GM13976 (cell line): ENCODE results near the gene LTC4S.
A peak's percentile ranks its signal among the peaks of the same experiment; 100 is the strongest.

Experiments
- DNase-seq: peaks from one replicate; pipeline ENCODE4 v3.0.0; 2012; ENCODE audit warnings: low spot score
- in situ Hi-C: fragments of 300-500 bp; cut with MboI; formaldehyde crosslinking; loops from one replicate; pipeline ENCODE4 v1.12.0; 2022; ENCODE audit warnings: low sequenced_read_pairs, mixed read lengths, inconsistent platforms; ENCODE audit not compliant: unreplicated experiment
- TF ChIP-seq, protein P1 (sequence below): IDR thresholded peaks from 2 replicates; pipeline ENCODE4 v1.5.1; 2012; ENCODE audit warnings: borderline replicate concordance, mild to moderate bottlenecking; ENCODE audit not compliant: insufficient read depth; ENCODE audit errors: extremely low read depth, missing control alignments, control extremely low read depth

LTC4S gene

DNA sequence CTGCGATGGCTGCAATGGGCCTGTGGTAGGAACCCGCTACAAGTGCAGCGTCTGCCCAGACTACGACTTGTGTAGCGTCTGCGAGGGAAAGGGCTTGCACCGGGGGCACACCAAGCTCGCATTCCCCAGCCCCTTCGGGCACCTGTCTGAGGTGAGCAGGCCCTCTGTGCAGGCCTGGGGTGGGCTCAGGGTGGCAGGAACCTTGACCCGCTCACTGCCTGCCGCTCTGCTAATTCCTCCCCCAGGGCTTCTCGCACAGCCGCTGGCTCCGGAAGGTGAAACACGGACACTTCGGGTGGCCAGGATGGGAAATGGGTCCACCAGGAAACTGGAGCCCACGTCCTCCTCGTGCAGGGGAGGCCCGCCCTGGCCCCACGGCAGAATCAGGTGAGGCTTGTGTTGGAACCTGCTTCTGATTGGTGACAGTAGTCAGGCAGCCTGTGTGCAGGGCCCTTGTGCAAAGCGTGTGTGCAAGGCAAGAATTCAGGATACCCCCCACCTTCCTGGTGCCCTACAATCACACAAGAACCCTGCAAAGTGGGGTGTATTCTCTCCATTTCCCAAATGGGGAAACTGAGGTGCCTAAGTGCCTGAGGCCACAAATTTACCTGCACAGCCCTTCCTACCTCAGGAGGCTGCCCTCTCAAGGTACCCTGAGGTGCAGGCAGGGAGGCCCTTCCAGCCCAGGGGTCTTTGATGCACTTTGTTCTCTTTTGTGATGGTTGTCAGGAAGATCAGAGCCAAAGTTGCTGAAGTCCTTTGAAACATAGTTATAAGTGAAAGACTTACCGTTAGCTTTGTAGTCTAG is 30.4 kb downstream of the LTC4S start:
- DNase-seq: no peak
- in situ Hi-C loops: no loop called here
- TF ChIP-seq, protein P1, sequence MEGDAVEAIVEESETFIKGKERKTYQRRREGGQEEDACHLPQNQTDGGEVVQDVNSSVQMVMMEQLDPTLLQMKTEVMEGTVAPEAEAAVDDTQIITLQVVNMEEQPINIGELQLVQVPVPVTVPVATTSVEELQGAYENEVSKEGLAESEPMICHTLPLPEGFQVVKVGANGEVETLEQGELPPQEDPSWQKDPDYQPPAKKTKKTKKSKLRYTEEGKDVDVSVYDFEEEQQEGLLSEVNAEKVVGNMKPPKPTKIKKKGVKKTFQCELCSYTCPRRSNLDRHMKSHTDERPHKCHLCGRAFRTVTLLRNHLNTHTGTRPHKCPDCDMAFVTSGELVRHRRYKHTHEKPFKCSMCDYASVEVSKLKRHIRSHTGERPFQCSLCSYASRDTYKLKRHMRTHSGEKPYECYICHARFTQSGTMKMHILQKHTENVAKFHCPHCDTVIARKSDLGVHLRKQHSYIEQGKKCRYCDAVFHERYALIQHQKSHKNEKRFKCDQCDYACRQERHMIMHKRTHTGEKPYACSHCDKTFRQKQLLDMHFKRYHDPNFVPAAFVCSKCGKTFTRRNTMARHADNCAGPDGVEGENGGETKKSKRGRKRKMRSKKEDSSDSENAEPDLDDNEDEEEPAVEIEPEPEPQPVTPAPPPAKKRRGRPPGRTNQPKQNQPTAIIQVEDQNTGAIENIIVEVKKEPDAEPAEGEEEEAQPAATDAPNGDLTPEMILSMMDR: no peak

DNA sequence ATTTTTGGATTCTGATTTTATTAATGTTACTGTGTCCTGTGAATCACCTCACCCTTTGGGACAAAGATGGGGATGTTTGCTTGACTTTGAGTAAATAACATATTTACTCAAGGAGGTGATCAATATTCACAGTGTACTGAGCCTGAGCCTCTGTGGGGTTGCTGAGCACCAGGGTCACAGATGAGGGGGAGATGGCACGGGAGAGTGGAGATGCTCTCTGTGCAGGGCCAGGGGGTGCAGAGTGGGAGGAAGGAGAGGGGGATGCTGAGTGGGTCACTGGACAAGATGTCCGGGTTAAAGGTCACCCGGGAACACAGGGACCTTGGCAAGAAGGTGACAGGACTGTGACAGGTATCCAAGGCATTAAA is 30.9 kb downstream of the LTC4S start:
- DNase-seq: no peak
- in situ Hi-C loops: no loop called here
- TF ChIP-seq, protein P1: no peak

DNA sequence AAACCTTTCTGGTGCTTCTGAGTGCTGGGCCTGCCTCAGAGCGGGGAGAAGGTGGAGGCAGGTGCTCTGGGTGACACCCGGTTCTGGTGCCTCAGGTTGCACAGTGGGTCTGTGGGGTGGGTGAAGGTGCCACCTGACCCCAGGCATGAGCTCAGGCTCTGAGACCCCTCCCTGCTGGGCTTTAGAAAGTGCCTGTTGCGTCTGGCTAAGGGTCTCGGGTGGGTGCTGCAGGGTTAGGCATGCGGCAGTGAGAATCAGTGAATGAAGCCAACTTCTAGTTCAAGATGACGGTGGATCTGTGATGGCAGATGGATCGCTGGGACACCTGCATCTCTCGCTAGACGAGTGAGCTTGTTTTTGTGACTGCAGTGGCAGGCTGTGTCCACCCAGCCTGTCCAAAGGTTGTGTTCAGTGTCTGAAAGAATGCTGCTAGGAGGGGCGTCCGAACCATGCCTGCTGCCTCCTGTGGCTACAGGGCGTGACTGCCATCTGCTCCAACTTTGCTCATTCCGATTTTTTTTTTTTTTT is 31.9 kb downstream of the LTC4S start:
- DNase-seq: no peak
- in situ Hi-C loops: no loop called here
- TF ChIP-seq, protein P1: no peak

DNA sequence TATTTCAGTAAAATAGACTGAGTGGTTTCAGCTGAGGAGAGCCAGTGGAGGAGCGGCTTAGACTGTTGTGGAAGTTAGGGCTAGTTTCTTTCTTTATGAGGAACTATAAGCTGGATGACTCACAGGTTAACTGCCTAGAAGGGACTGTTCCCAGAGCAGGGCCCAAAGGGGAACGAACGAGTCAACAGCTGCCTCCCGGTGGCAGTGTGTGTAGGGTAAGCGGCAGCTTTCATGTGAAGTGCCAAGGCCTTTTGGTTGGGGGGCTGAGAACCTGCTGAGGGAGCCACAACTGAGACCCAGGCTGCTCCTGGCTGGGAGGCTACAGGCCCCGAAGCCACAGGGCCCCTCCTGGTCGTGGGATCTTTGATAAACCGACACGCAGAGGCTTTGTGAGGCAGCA is 33.9 kb downstream of the LTC4S start:
- TF ChIP-seq, protein P1: no peak
- peak; percentile 24 for DNase-seq
- in situ Hi-C loops: no loop called here

DNA sequence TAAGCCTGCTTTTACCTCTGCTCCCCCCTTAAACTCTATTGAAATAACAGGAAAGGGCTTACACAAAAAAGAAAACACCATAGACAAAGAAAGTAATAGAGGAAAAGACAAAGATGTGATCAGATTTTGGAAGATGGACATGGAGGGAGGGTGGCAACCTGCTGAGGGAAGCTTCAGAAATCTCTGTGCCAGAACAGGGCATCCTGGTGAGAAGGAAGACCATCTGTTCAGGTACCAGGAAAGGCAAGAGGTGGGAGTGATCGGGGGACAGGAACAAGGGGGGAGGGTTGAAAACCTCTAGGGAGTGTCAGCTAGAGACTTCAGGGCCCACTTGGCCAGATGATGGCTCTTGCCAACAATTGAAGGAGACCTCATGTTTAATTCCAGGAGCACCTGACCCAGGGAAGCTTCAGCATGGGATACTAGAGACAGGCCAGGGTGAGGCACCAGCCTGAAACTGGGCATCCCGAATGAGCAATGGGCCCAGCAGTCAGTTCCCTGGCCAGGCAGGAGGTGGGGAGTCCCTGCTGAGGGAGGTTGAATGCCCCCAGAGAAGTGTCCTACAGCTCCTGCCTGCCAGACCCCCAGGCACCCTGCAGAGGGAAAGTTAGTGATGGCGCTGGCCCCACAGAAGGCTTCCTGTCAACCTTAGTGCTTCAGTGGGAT is 35.1 kb downstream of the LTC4S start:
- in situ Hi-C loops: no loop called here
- DNase-seq: no peak
- TF ChIP-seq, protein P1: no peak

DNA sequence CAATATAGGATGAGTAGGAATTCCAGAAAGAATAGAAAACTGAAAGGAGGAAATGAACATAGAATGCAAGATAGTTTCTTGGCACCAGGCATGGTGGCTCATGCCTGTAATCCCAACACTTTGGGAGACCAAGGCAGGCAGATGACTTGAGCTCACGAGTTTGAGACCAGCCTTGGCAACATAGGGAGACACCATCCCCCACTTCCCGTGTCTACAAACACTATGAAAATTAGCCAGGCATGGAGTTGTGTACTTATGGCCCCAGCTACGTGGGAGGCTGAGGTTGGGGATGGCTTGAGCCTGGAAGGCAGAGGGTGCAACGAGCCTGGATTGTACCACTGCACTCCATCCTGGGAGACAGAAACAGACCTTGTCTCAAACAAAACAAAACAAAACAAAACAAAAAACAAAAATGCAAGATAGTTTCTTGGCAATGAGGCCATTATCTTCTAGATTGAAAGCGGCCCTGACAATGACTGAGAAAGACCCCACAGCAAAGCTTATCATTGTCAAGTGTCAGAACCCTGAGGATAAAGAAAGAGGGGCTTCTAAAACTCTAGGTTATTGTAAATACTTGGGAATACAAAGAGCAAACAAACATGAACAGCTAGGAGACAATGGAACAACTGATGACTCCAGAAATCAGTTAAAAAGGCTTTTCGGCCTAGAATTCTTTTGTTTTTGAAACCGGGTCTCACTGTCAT is 36.1 kb downstream of the LTC4S start:
- in situ Hi-C loops: no loop called here
- no peak for DNase-seq
- TF ChIP-seq, protein P1: no peak
